K562 (cell line): ENCODE results near the gene TMC8. TPM values are rescaled to one million over a fixed set of nuclear protein-coding genes. Genes with fewer than 3 reads are reported as not detected.

Experiments used
- ATAC-seq: fragments of 200-7000 bp; cut with Tn5 transposase; 3 replicates; pipeline ENCODE4 v1.9.1; 2020; ENCODE audit warnings: moderate library complexity
- BruUV-seq: library from RNA; stranded (reverse); fragments of 400-500 nt; replicated peaks from 2 replicates; lab custom pipeline; 2021; lab: Mats Ljungman, UMichigan
- CTCF ChIA-PET: fragments of 300-600 bp; formaldehyde crosslinking; extraction: SDS; loops from one replicate; lab custom pipeline; 2021; ENCODE audit warnings: low intra/inter-chr PET ratio; lab: Yijun Ruan, JAX
- POLR2A ChIA-PET: fragments of 300-600, 350-650 bp; sonication (Branson Sonifier 250); formaldehyde crosslinking; extraction: SDS; loops from one replicate; lab custom pipeline; 2021; ENCODE audit warnings: antibody characterized with exemption, inconsistent platforms; lab: Yijun Ruan, JAX
- DNase-seq, 4 experiments: peaks; one replicate each; pipeline versions ENCODE4 v3.0.0 to v3.0.0-alpha.2; 2011 to 2018; ENCODE audit warnings: low spot score in 3 of 4, mixed read lengths in 3 of 4; ENCODE audit errors: extremely low read depth in 1 of 4
- FAIRE-seq: peaks from 2 replicates; lab custom pipeline; 2011; peaks lifted over from hg19 to GRCh38; lab: Jason Lieb, UNC
- H2AFZ ChIP-seq: 2 replicates; pipeline ENCODE4 v1.6.0; 2011; ENCODE audit warnings: low read depth, low read length, control low read depth, inconsistent platforms
- H3K27ac ChIP-seq: fragments of 200-600 bp; 3 replicates; pipeline ENCODE4 v1.8.0; 2011; ENCODE audit warnings: low read depth, mild to moderate bottlenecking, control low read depth, inconsistent platforms, low read length, moderate library complexity, mixed read lengths; ENCODE audit errors: extremely low read depth
- H3K27me3 ChIP-seq, 2 experiments: fragments of 300-600 bp in 1 of 2; 2 replicates in 1 of 2; 3 replicates in 1 of 2; pipeline versions ENCODE4 v1.6.0 to v1.8.0; 2011; ENCODE audit warnings: inconsistent platforms in 2 of 2, low read length in 2 of 2, mild to moderate bottlenecking in 1 of 2, mixed read lengths in 1 of 2, moderate library complexity in 1 of 2; ENCODE audit not compliant: control insufficient read depth in 2 of 2, insufficient read depth in 2 of 2
- H3K36me3 ChIP-seq: fragments of 300-600 bp; 3 replicates; pipeline ENCODE4 v1.8.0; 2011; ENCODE audit warnings: mild to moderate bottlenecking, low read length, inconsistent platforms; ENCODE audit not compliant: control insufficient read depth, insufficient read depth
- H3K4me1 ChIP-seq, 2 experiments: fragments of 200-600 bp in 1 of 2; replicated peaks in 1 of 2; 2 replicates in 1 of 2; 3 replicates in 1 of 2; pipeline versions ENCODE4 v1.5.1 to v1.8.0; 2011; ENCODE audit warnings: inconsistent platforms in 2 of 2, low read length in 2 of 2, mild to moderate bottlenecking in 1 of 2, mixed read lengths in 1 of 2, moderate library complexity in 1 of 2; ENCODE audit not compliant: control insufficient read depth in 2 of 2, insufficient read depth in 2 of 2
- H3K4me2 ChIP-seq: 2 replicates; pipeline ENCODE4 v1.6.1; 2011; ENCODE audit warnings: low read length, control low read depth, inconsistent platforms, mixed read lengths; ENCODE audit not compliant: insufficient read depth
- H3K4me3 ChIP-seq: fragments of 200-600 bp; sonication (generic), shearing (Covaris generic); 2 replicates; pipeline ENCODE4 v1.5.1; 2016; ENCODE audit warnings: control low read depth, inconsistent platforms
- H3K79me2 ChIP-seq: fragments of 200-600 bp; 3 replicates; pipeline ENCODE4 v1.8.0; 2011; ENCODE audit warnings: low read length, inconsistent platforms; ENCODE audit not compliant: control insufficient read depth, insufficient read depth
- H3K9ac ChIP-seq, 2 experiments: 2 replicates each; pipeline versions ENCODE4 v1.6.0 to v1.6.1; 2011; ENCODE audit warnings: low read depth in 2 of 2, low read length in 2 of 2, control low read depth in 1 of 2, inconsistent platforms in 1 of 2, mild to moderate bottlenecking in 1 of 2, mixed read lengths in 1 of 2; ENCODE audit not compliant: insufficient read depth in 1 of 2
- H3K9me1 ChIP-seq: one replicate; pipeline ENCODE4 v1.6.0; 2011; ENCODE audit warnings: inconsistent platforms, mild to moderate bottlenecking, low read length, moderate library complexity; ENCODE audit not compliant: control insufficient read depth, insufficient read depth
- H3K9me3 ChIP-seq: replicated peaks from 2 replicates; pipeline ENCODE4 v1.5.1; 2011; ENCODE audit warnings: low read depth, low read length, inconsistent platforms; ENCODE audit not compliant: control insufficient read depth, insufficient read depth
- H4K20me1 ChIP-seq: replicated peaks from 2 replicates; pipeline ENCODE4 v1.6.1; 2011; ENCODE audit warnings: low read length, inconsistent platforms, mixed read lengths; ENCODE audit not compliant: control insufficient read depth, insufficient read depth
- ARHGAP35 ChIP-seq: fragments of 450-650 bp; IDR thresholded peaks from 2 replicates; pipeline ENCODE4 v1.6.1; 2018; ENCODE audit not compliant: partially characterized antibody
- MLX ChIP-seq, 2 experiments: fragments of 450-650 bp in 1 of 2; sonication (generic) in 1 of 2; formaldehyde crosslinking; conservative IDR thresholded peaks; 2 replicates each; pipeline versions ENCODE4 v1.4.0 to v1.8.1; 2020 to 2022; ENCODE audit warnings: mild to moderate bottlenecking in 1 of 2, missing genetic modification reagents in 1 of 2
- NONO ChIP-seq, 2 experiments: fragments of 200-400 bp in 1 of 2; fragments of 450-650 bp in 1 of 2; formaldehyde crosslinking in 1 of 2; IDR thresholded peaks; 2 replicates each; pipeline ENCODE4 v1.6.1; 2017; ENCODE audit warnings: low read depth in 2 of 2, mild to moderate bottlenecking in 2 of 2, moderate library complexity in 2 of 2, low read length in 1 of 2
- NR2C1 ChIP-seq, 2 experiments: fragments of 450-650 bp; IDR thresholded peaks; 2 replicates each; pipeline ENCODE4 v1.6.1; 2017; ENCODE audit warnings: mild to moderate bottlenecking in 2 of 2, antibody characterized with exemption in 1 of 2, inconsistent platforms in 1 of 2, missing compliant biosample characterization in 1 of 2, missing genetic modification characterization in 1 of 2
- POLR2G ChIP-seq: fragments of 200-400 bp; formaldehyde crosslinking; IDR thresholded peaks from 2 replicates; pipeline ENCODE4 v1.6.1; 2017; ENCODE audit warnings: low read depth, mild to moderate bottlenecking, antibody characterized with exemption, low read length, moderate library complexity
- RBFOX2 ChIP-seq: fragments of 200-400 bp; formaldehyde crosslinking; IDR thresholded peaks from 2 replicates; pipeline ENCODE4 v1.6.1; 2017; ENCODE audit warnings: low read depth, mild to moderate bottlenecking, low read length, moderate library complexity
- WGBS: fragments of 100-300 bp; shearing (Covaris generic); methylation state at CpG from one replicate; pipeline ENCODE4 v1.1.6; 2016; ENCODE audit warnings: low coverage, mixed read lengths; ENCODE audit not compliant: insufficient coverage; ENCODE audit errors: missing lambda C conversion rate; 5-methylcytosine and 5-hydroxymethylcytosine counted together
- in situ Hi-C: fragments of 300-500 bp; cut with MboI; formaldehyde crosslinking; loops from 4 replicates; pipeline ENCODE4 v1.15.0; 2018; ENCODE audit warnings: inconsistent platforms, mixed read lengths
- intact Hi-C: fragments of 100-400 bp; cut with micrococcal nuclease; formaldehyde crosslinking; loops from 2 replicates; pipeline ENCODE4 v1.14.2; 2022
- polyA plus RNA-seq, 8 experiments: library from polyadenylated mRNA; depleted of rRNA in 4 of 8; stranded (reverse) in 5 of 8; unstranded in 3 of 8; fragments of >200 nt; fragmentation: Nextera tagmentation in 2 of 8; fragmentation: Illumina TruSeq in 1 of 8; extraction: Ambion mirVana in 2 of 8; extraction: Trizol in 1 of 8; gene quantifications; 2 replicates each; pipeline versions ENCODE4 v1.2.1 to v1.2.3, GENCODE V29; 2011 to 2014; ENCODE audit warnings: inconsistent platforms in 1 of 8, missing spikeins in 1 of 8
- total RNA-seq, 7 experiments: library from RNA; depleted of rRNA in 6 of 7; stranded (reverse); fragments of >200 nt in 6 of 7; fragmentation: Illumina TruSeq in 2 of 7; extraction: Trizol in 2 of 7; gene quantifications; 2 replicates each; pipeline versions ENCODE4 v1.2.1 to v1.2.3, GENCODE V29; 2011 to 2021; ENCODE audit warnings: low replicate concordance in 1 of 7

Gene TMC8
- total and polyA plus RNA-seq, 9 of the 15 experiments (the other 6 are each of a cell fraction or from before 2014, with no cell fraction given): 0.13 to 10.9 (median 2.8) TPM

GRCh38 chr17:78121801-78122215 lies 8.8 kb upstream of the TMC8 start:
- TF ChIP-seq POLR2G (peak; percentile 33), MLX (CRISPR knock-in tag; conservative IDR thresholded peaks at IDR 0.05) (no peak), NR2C1 (IDR thresholded peaks at IDR 0.05) (no peak), NR2C1 (tag; IDR thresholded peaks at IDR 0.05) (no peak), ARHGAP35 (no peak), NONO (IDR thresholded peaks at IDR 0.05; ENCODE audit: low read depth in 2 of 2, low read length in 1 of 2) (no peak), RBFOX2 (peak; percentile 66)
- Histone ChIP-seq H3K4me2 (no peak overlapping the region), H4K20me1 (peaks cover 2% of the 10 kb centered on the region; the same call in 1 of the 2 replicates), H3K27ac (no peak overlapping the region), H3K4me3 (no peak overlapping the region), H3K27me3 (no peaks in the 10 kb centered on the region), H3K9me1 (no peaks in the 10 kb centered on the region), H2AFZ (no peak overlapping the region), H3K79me2 (peaks cover 53% of the 10 kb centered on the region), H3K9ac (peak overlapping the region in 1 of 2 experiments; percentile 51; a peak in 1 of 4 replicates), H3K4me1 (peaks cover 6 to 80% of the 10 kb centered on the region in 2 experiments), H3K9me3 (no peaks in the 10 kb centered on the region), H3K36me3 (peaks cover 95% of the 10 kb centered on the region)
- WGBS: 94% methylated on average over 5 of the region's 11 CpGs
- in situ Hi-C loops (no loop called here), intact Hi-C loops (no loop called here)
- ATAC-seq: no peak
- BruUV-seq: no TSS peak
- DNase-seq: peak in 1 of 4 experiments; percentile 11
- ChIA-PET POLR2A (interaction anchor here (0.5 kb wide), 1 partner anchor 16 kb away, joined by 6 read pairs; no protein-coding TSS in a partner anchor), CTCF (no interaction called here)
- FAIRE-seq: no peak
